IMR-90 (cell line): ENCODE measurements around the gene NET1. TPM values are rescaled to one million over a fixed set of nuclear protein-coding genes. Genes with fewer than 3 reads are reported as not detected.

Experiments used
- ATAC-seq: fragments of 200-7000 bp; cut with Tn5 transposase; 2 replicates; pipeline ENCODE4 v1.9.1; 2020; ENCODE audit warnings: low read depth, mild to moderate bottlenecking, moderate library complexity
- BruUV-seq: library from RNA; stranded (reverse); fragments of 400-500 nt; replicated peaks from 2 replicates; lab custom pipeline; 2021; lab: Mats Ljungman, UMichigan
- CTCF ChIA-PET: fragments of 300-600 bp; formaldehyde crosslinking; extraction: SDS; loops from one replicate; lab custom pipeline; 2021; ENCODE audit warnings: antibody characterized with exemption; lab: Yijun Ruan, JAX
- POLR2A ChIA-PET: fragments of 300-600 bp; sonication (Branson Sonifier 250); formaldehyde crosslinking; loops from one replicate; lab custom pipeline; 2022; ENCODE audit warnings: antibody characterized with exemption; ENCODE audit not compliant: unreplicated experiment; lab: Charles Lee
- DNase-seq: peaks from one replicate; pipeline ENCODE4 v3.0.0; 2013
- H2AFZ ChIP-seq: replicated peaks from 2 replicates; pipeline ENCODE3; 2013; ENCODE audit warnings: low read length, mild to moderate bottlenecking; ENCODE audit not compliant: poor library complexity
- H2AK5ac ChIP-seq: 2 replicates; pipeline ENCODE4 v1.6.1; 2013; ENCODE audit warnings: low read depth, low read length, inconsistent platforms
- H2AK9ac ChIP-seq: replicated peaks from 2 replicates; pipeline ENCODE3; 2013; ENCODE audit warnings: mild to moderate bottlenecking, low read depth, low read length, moderate library complexity; ENCODE audit not compliant: poor library complexity
- H2BK120ac ChIP-seq: 2 replicates; pipeline ENCODE4 v1.6.1; 2013; ENCODE audit warnings: low read depth, low read length, inconsistent platforms
- H2BK15ac ChIP-seq: 3 replicates; pipeline ENCODE4 v1.6.1; 2013; ENCODE audit warnings: low read depth, low read length, inconsistent platforms
- H2BK20ac ChIP-seq: 2 replicates; pipeline ENCODE4 v1.6.1; 2013; ENCODE audit warnings: low read depth, mild to moderate bottlenecking, inconsistent platforms, low read length, moderate library complexity
- H2BK5ac ChIP-seq: 2 replicates; pipeline ENCODE4 v1.6.1; 2013; ENCODE audit warnings: mild to moderate bottlenecking, low read depth, low read length, inconsistent platforms; ENCODE audit not compliant: poor library complexity, severe bottlenecking
- H3K14ac ChIP-seq: replicated peaks from 2 replicates; pipeline ENCODE4 v1.6.1; 2013; ENCODE audit warnings: low read depth, low read length, inconsistent platforms
- H3K18ac ChIP-seq: 2 replicates; pipeline ENCODE4 v1.6.1; 2013; ENCODE audit warnings: low read depth, low read length, control low read depth
- H3K23ac ChIP-seq: 2 replicates; pipeline ENCODE4 v1.6.1; 2013; ENCODE audit warnings: low read depth, low read length, inconsistent platforms
- H3K27ac ChIP-seq: 2 replicates; pipeline ENCODE4 v1.5.1; 2013; ENCODE audit warnings: mild to moderate bottlenecking, control low read depth, low read length; ENCODE audit not compliant: insufficient read depth
- H3K27me3 ChIP-seq: 2 replicates; pipeline ENCODE4 v1.6.1; 2013; ENCODE audit warnings: low read length; ENCODE audit not compliant: control insufficient read depth, insufficient read depth
- H3K36me3 ChIP-seq: 2 replicates; pipeline ENCODE4 v1.6.1; 2013; ENCODE audit warnings: low read length, mixed read lengths; ENCODE audit not compliant: control insufficient read depth, insufficient read depth
- H3K4ac ChIP-seq: 2 replicates; pipeline ENCODE4 v1.6.1; 2013; ENCODE audit warnings: low read depth, low read length, inconsistent platforms
- H3K4me1 ChIP-seq: 2 replicates; pipeline ENCODE4 v1.6.1; 2013; ENCODE audit warnings: low read length, mixed read lengths; ENCODE audit not compliant: control insufficient read depth, insufficient read depth
- H3K4me2 ChIP-seq: 2 replicates; pipeline ENCODE4 v1.6.1; 2013; ENCODE audit warnings: low read depth, mild to moderate bottlenecking, control low read depth, low read length, moderate library complexity
- H3K4me3 ChIP-seq: 2 replicates; pipeline ENCODE4 v1.5.1; 2013; ENCODE audit warnings: low read depth, mild to moderate bottlenecking, control low read depth, low read length, moderate library complexity; ENCODE audit not compliant: insufficient read depth
- H3K56ac ChIP-seq: 2 replicates; pipeline ENCODE4 v1.6.1; 2013; ENCODE audit warnings: low read length, inconsistent platforms; ENCODE audit not compliant: insufficient read depth; ENCODE audit errors: extremely low read depth
- H3K79me1 ChIP-seq, 2 experiments: 2 replicates each; pipeline ENCODE4 v1.6.1; 2013; ENCODE audit warnings: low read length in 2 of 2, inconsistent platforms in 1 of 2, low read depth in 1 of 2
- H3K9ac ChIP-seq: 2 replicates; pipeline ENCODE4 v1.6.1; 2013; ENCODE audit warnings: low read depth, low read length, control low read depth
- H3K9me1 ChIP-seq: 2 replicates; pipeline ENCODE4 v1.6.1; 2013; ENCODE audit warnings: low read length, inconsistent platforms; ENCODE audit not compliant: insufficient read depth
- H3K9me3 ChIP-seq: 2 replicates; pipeline ENCODE4 v1.6.1; 2013; ENCODE audit warnings: low read length; ENCODE audit not compliant: control insufficient read depth, insufficient read depth
- H4K20me1 ChIP-seq: 2 replicates; pipeline ENCODE4 v1.6.1; 2013; ENCODE audit warnings: low read length, inconsistent platforms; ENCODE audit not compliant: insufficient read depth
- H4K5ac ChIP-seq: 2 replicates; pipeline ENCODE4 v1.6.1; 2013; ENCODE audit warnings: mild to moderate bottlenecking, low read depth, low read length, control low read depth
- H4K8ac ChIP-seq, 2 experiments: 2 replicates each; pipeline ENCODE4 v1.6.1; 2013; ENCODE audit warnings: low read depth in 2 of 2, low read length in 2 of 2, control low read depth in 1 of 2, inconsistent platforms in 1 of 2
- H4K91ac ChIP-seq: 2 replicates; pipeline ENCODE4 v1.6.1; 2013; ENCODE audit warnings: low read depth, low read length, inconsistent platforms; ENCODE audit not compliant: insufficient read depth
- CHD1 ChIP-seq: IDR thresholded peaks from 2 replicates; pipeline ENCODE4 v1.6.1; 2012; ENCODE audit warnings: low read depth, low read length, improper control_type of control experiment
- MAFK ChIP-seq: IDR thresholded peaks from 2 replicates; pipeline ENCODE4 v1.6.1; 2012; ENCODE audit warnings: low read depth, low read length, improper control_type of control experiment
- NFE2L2 ChIP-seq: fragments of 150-350 bp; IDR thresholded peaks from 2 replicates; pipeline ENCODE4 v1.6.1; 2016; ENCODE audit warnings: low read depth, mild to moderate bottlenecking, low read length
- POLR2A ChIP-seq: IDR thresholded peaks from 2 replicates; pipeline ENCODE4 v1.6.1; 2012; ENCODE audit warnings: mild to moderate bottlenecking, low read depth, low read length
- RCOR1 ChIP-seq: IDR thresholded peaks from 2 replicates; pipeline ENCODE4 v1.6.1; 2012; ENCODE audit warnings: mild to moderate bottlenecking, low read length, improper control_type of control experiment; ENCODE audit not compliant: insufficient replicate concordance
- WGBS, 2 experiments: methylation state at CpG; one replicate each; pipeline versions ENCODE4 v1.1.5 to v1.1.7; 2013; ENCODE audit warnings: missing lambda C conversion rate in 2 of 2; ENCODE audit not compliant: insufficient read length in 1 of 2; ENCODE audit errors: extremely low coverage in 2 of 2; 5-methylcytosine and 5-hydroxymethylcytosine counted together
- dilution Hi-C: fragments of 300-500 bp; cut with HindIII; formaldehyde crosslinking; loops from one replicate; pipeline ENCODE4 v1.14.3; 2018; ENCODE audit warnings: low sequenced_read_pairs; ENCODE audit not compliant: unreplicated experiment
- in situ Hi-C: fragments of 300-500 bp; cut with MboI; formaldehyde crosslinking; loops from 3 replicates; pipeline ENCODE4 v1.14.3; 2019; ENCODE audit warnings: low sequenced_read_pairs, inconsistent platforms, mixed read lengths
- intact Hi-C: fragments of 100-400 bp; cut with micrococcal nuclease; formaldehyde crosslinking; loops from 2 replicates; pipeline ENCODE4 v1.10.0; 2022
- polyA plus RNA-seq, 3 experiments: library from polyadenylated mRNA; depleted of rRNA; stranded (reverse); fragments of >200 nt; gene quantifications; 2 replicates each; pipeline ENCODE4 v1.2.3, GENCODE V29; 2012; ENCODE audit warnings: low replicate concordance in 1 of 3
- total RNA-seq: library from RNA; depleted of rRNA; stranded (reverse); fragments of >200 nt; gene quantifications from 2 replicates; pipeline ENCODE4 v1.2.3, GENCODE V29; 2012

The NET1 gene
- total and polyA plus RNA-seq, 2 of the 4 experiments (the other 2 are of a cell fraction), result 20.0 to 54.7 TPM

DNA sequence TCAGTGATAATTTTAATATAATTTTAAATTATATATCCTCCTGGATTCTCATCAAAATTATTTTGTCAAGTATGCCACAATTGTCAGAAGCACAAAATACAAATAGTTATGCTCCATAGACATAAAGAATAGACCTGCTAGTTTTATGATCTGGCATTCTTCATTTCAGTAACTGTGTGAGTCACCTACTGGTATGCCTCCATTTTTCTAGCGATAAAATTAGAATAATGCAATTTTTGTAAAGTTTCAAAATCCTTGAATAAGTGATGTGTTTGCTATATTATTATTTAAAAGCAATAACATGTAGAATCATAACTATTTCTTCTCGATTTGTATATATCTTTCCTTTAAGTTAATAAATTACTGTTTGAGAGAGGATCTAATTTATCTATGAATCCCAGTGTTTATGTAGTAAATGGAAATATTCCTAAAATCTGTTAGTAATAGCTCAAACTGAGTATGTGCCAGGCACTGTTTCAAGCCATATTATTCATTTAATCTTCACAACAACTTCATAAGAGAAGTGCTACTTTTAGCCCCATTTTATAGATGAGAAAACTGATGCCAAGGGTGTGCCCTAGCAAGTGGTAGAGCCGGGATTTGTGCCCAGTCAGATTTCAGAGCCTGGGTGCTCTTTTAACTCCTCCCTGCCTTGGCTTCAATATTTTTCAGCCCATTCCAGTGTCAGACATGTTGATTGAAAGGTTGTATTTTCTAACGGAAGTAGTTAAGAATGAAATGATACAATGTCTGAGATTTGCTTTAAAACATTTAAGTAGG, 38.4 kb downstream of the NET1 start:
- H2AK5ac ChIP-seq, result no peak overlapping the region
- H2BK120ac ChIP-seq, result no peak overlapping the region
- H3K9me1 ChIP-seq, result no peaks in the 10 kb centered on the region
- intact Hi-C loops, result no loop called here
- H3K18ac ChIP-seq, result no peak overlapping the region
- H2BK15ac ChIP-seq, result no peak overlapping the region
- dilution Hi-C loops, result no loop called here
- no peak overlapping the region for H4K5ac ChIP-seq
- H3K27ac ChIP-seq, result no peak overlapping the region
- CTCF ChIA-PET, result no interaction called here
- no peaks in the 10 kb centered on the region for H4K20me1 ChIP-seq
- no peaks in the 10 kb centered on the region for H3K27me3 ChIP-seq
- no TSS peak for BruUV-seq
- no peak overlapping the region for H3K23ac ChIP-seq
- no peak for ATAC-seq
- H4K91ac ChIP-seq, result no peak overlapping the region
- no peak overlapping the region for H2BK20ac ChIP-seq
- DNase-seq, result no peak
- H2AK9ac ChIP-seq, result no peak overlapping the region
- TF ChIP-seq CHD1 (no peak), POLR2A (no peak), NFE2L2 (no peak), RCOR1 (no peak), MAFK (no peak)
- no peak overlapping the region for H3K4me2 ChIP-seq
- peaks cover 16% of the 10 kb centered on the region for H3K36me3 ChIP-seq
- H3K4me3 ChIP-seq, result no peak overlapping the region
- H3K14ac ChIP-seq, result no peak overlapping the region
- H3K9me3 ChIP-seq, result no peaks in the 10 kb centered on the region
- peak overlapping the region; percentile 20 for H2BK5ac ChIP-seq
- no peak overlapping the region for H3K4ac ChIP-seq
- H3K9ac ChIP-seq, result no peak overlapping the region
- H4K8ac ChIP-seq, result no peak overlapping the region
- H3K56ac ChIP-seq, result no peak overlapping the region
- POLR2A ChIA-PET, result no interaction called here
- in situ Hi-C loops, result loop anchor here (25.0 kb wide), 1 partner anchor 412 kb away; no protein-coding TSS in a partner anchor
- H3K79me1 ChIP-seq, result peaks cover 3 to 37% of the 10 kb centered on the region in 2 experiments; a peak in 2 of 4 replicates
- WGBS, 2 experiments, result 60% methylated on average over 1 of the region's 4 CpGs; no CpG with 5 or more reads in 1 of the 2 experiments
- no peak overlapping the region for H2AFZ ChIP-seq
- peaks cover 5% of the 10 kb centered on the region; the same call in 1 of the 2 replicates for H3K4me1 ChIP-seq
